ENCODE results near the gene PCSK6. TPM values are rescaled to one million over a fixed set of nuclear protein-coding genes. Genes with fewer than 3 reads are reported as not detected.
A peak's percentile ranks its signal among the peaks of the same experiment; 100 is the strongest.

PCSK6 gene
- total and polyA plus RNA-seq, 2 of the 8 experiments (the other 6 are each of a cell fraction or from before 2014, with no cell fraction given), result 1.9 to 4.0 TPM

DNA sequence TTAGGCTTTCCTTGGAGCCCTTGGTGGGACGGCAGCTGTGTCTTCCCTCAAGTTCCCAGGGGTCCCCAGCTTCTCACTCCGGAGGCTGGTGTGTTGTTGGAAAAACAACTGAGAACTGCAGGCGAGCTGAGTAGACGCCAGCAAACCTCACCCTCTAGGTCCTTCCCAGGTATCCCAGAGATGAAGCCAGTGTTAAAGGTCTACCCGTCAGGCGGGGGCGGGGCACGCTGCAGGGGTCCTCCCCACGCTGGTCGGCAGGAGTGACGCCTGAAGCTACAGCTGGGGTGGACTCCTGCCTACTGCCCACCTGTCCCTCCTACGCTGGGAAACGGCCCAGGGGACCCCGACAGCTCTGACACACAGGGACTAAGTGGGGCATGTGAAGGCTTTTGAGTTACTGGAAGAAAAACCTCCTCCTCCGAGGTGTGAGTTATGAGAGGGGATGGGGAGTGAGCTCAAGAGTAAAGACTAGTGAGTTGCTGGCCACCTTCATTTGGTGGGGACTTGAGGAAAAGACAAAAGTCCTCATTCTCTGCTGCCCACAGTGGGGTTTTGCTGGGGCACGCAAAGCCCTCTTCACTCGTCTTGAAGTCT, 162.3 kb downstream of the PCSK6 start:
- WGBS, 2 experiments (ENCODE audit: extremely low coverage in 1 of 2, insufficient coverage in 1 of 2, insufficient read length in 1 of 2, insufficient replicate concordance in 2 of 2, low coverage in 1 of 2, low lambda C conversion rate in 2 of 2, missing lambda C conversion rate in 1 of 2), result 83% methylated on average over 17 of the region's 17 CpGs; no CpG with 5 or more reads in 1 of the 2 experiments
- Histone ChIP-seq H3K36me3 (ENCODE audit: control insufficient read depth in 2 of 4, insufficient read depth in 4 of 4, low read length in 3 of 4) (no peaks in the 10 kb centered on the region), H3K4me2 (ENCODE audit: insufficient read depth in 1 of 2, low read depth in 2 of 2, low read length in 2 of 2) (no peak overlapping the region), H3K4ac (replicated peaks; ENCODE audit: insufficient read length, low read depth, low read length) (no peak overlapping the region), H3K23me2 (ENCODE audit: low read depth, low read length) (no peaks in the 10 kb centered on the region), H3K27ac (ENCODE audit: low read depth, low read length) (no peak overlapping the region), H3K18ac (ENCODE audit: extremely low read depth, low read length) (no peak overlapping the region), H3K56ac (replicated peaks; ENCODE audit: insufficient read length, low read depth, low read length) (no peak overlapping the region), H3K4me1 (replicated peaks in 1 of 4; ENCODE audit: control insufficient read depth in 3 of 4, insufficient read depth in 4 of 4, low read length in 3 of 4) (peaks cover 0 to 3% (median 0%) of the 10 kb centered on the region in 4 experiments; a peak in 1 of 7 replicates), H2BK20ac (ENCODE audit: low read length) (no peak overlapping the region), H2BK120ac (replicated peaks; ENCODE audit: low read depth, low read length) (no peak overlapping the region), H3K27me3 (replicated peaks in 1 of 4; ENCODE audit: control insufficient read depth in 3 of 4, extremely low read depth in 1 of 4, insufficient read depth in 3 of 4, low read length in 3 of 4) (peaks cover 0 to 13% (median 7%) of the 10 kb centered on the region in 4 experiments; a peak in 4 of 7 replicates), H3K79me2 (ENCODE audit: control insufficient read depth in 1 of 2, insufficient read depth in 2 of 2, low read length in 2 of 2) (no peaks in the 10 kb centered on the region), H4K20me1 (replicated peaks in 1 of 2; ENCODE audit: control insufficient read depth in 1 of 2, insufficient read depth in 2 of 2, low read length in 2 of 2) (no peaks in the 10 kb centered on the region), H2BK15ac (ENCODE audit: low read length) (no peak overlapping the region), H3K79me1 (ENCODE audit: low read depth, low read length) (no peaks in the 10 kb centered on the region), H3K9me3 (ENCODE audit: insufficient read depth in 2 of 2, low read depth in 1 of 2, low read length in 1 of 2) (no peaks in the 10 kb centered on the region), H2BK12ac (ENCODE audit: low read depth, low read length) (no peak overlapping the region), H2AK5ac (ENCODE audit: low read depth, low read length) (no peak overlapping the region), H3K9ac (replicated peaks in 1 of 4; ENCODE audit: extremely low read depth in 1 of 4, low read depth in 3 of 4, low read length in 3 of 4) (no peak overlapping the region), H2AFZ (ENCODE audit: low read length) (no peak overlapping the region), H2BK5ac (ENCODE audit: low read depth, low read length) (no peak overlapping the region), H3K23ac (ENCODE audit: insufficient read length) (no peak overlapping the region), H4K5ac (ENCODE audit: insufficient read length, low read depth, low read length) (no peak overlapping the region), H4K91ac (replicated peaks; ENCODE audit: insufficient read length, low read length) (no peak overlapping the region), H4K8ac (ENCODE audit: extremely low read depth, insufficient read depth, low read length) (peak overlapping the region; percentile 16; the same call in 1 of the 2 replicates), H3K14ac (ENCODE audit: insufficient read length) (no peak overlapping the region), H3K4me3 (ENCODE audit: extremely low read depth in 1 of 4, insufficient read depth in 2 of 4, low read depth in 3 of 4, low read length in 4 of 4) (no peak overlapping the region)
- CTCF ChIA-PET (ENCODE audit: partially characterized antibody), result interaction anchor here (0.7 to 2.1 kb wide), 9 partner anchors 9 to 328 kb away, joined by 3 to 8 read pairs (median 4); no protein-coding TSS in a partner anchor
- POLR2A ChIA-PET (ENCODE audit: partially characterized antibody), result no interaction called here
- DNase-seq (ENCODE audit: low read depth in 1 of 2, low spot score in 2 of 2) (no peak), FAIRE-seq (no peak)
- TF ChIP-seq NANOG (IDR thresholded peaks at IDR 0.05; ENCODE audit: insufficient read depth, low read depth, low read length, poor library complexity, severe bottlenecking), result no peak
- TF ChIP-seq TAF1 (IDR thresholded peaks at IDR 0.05; ENCODE audit: low read depth, low read length), result no peak
- no peak for TF ChIP-seq KDM5A (IDR thresholded peaks at IDR 0.05; ENCODE audit: low read length)
- TF ChIP-seq CHD1 (IDR thresholded peaks at IDR 0.05; ENCODE audit: low read depth, low read length), result no peak
- TF ChIP-seq ATF3 (IDR thresholded peaks at IDR 0.05; ENCODE audit: insufficient read depth, low read depth, low read length), result no peak
- no peak for TF ChIP-seq EGR1 (IDR thresholded peaks at IDR 0.05; ENCODE audit: borderline replicate concordance, low read depth, low read length)
- TF ChIP-seq SP2 (IDR thresholded peaks at IDR 0.05; ENCODE audit: low read length), result no peak
- no peak for TF ChIP-seq RFX5 (IDR thresholded peaks at IDR 0.05; ENCODE audit: borderline replicate concordance, low read depth, low read length)
- no peak for TF ChIP-seq GABPA (IDR thresholded peaks at IDR 0.05; ENCODE audit: borderline replicate concordance, insufficient read depth, low read length)
- TF ChIP-seq RXRA (IDR thresholded peaks at IDR 0.05; ENCODE audit: insufficient read depth, low read depth, low read length), result no peak
- no peak for TF ChIP-seq POU5F1 (IDR thresholded peaks at IDR 0.05; ENCODE audit: low read depth, low read length)
- TF ChIP-seq CBX5 (IDR thresholded peaks at IDR 0.05; ENCODE audit: low read depth, low read length), result no peak

Data from H1 (cell line).